HG03159 (cell line): ENCODE results near the gene RABEP1.
"Not testable (repeated sequence)": the region's sequence is repeated elsewhere in the genome, so short reads cannot be mapped to it uniquely, and the experiment has no call there.

Source experiments
- ATAC-seq: cut with Tn5 transposase; IDR thresholded peaks from one replicate; pipeline ENCODE4 v1.9.1; 2021; ENCODE audit warnings: mild to moderate bottlenecking, moderate library complexity; ENCODE audit not compliant: unreplicated experiment

The RABEP1 gene

GRCh38 chr17:5281814-5282641 is at the start of gene RABEP1:
RABEP1 (plus strand) TSS chr17:5282284; CDS start chr17:5282487, 203 bp downstream.
- ATAC-seq = peak; percentile 63

DNA sequence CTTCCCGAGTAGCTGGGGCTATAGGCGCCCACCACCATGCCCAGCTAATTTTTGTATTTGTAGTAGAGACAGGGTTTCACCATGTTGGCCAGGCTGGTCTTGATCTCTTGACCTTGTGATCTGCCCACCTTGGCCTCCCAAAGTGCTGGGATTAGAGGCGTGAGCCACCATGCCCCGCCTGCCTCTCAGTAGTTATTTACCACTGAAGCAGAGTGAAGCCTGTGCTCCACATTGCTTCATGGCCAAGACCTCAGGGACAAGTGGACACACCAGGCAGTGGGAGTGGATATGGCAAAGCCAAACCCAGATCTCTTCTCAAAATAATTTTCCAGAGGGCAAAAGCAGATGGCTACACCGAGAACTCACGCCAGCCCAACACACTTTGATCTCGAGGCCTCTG is 48.6 kb upstream of the RABEP1 start:
- not testable (repeated sequence) for ATAC-seq

DNA sequence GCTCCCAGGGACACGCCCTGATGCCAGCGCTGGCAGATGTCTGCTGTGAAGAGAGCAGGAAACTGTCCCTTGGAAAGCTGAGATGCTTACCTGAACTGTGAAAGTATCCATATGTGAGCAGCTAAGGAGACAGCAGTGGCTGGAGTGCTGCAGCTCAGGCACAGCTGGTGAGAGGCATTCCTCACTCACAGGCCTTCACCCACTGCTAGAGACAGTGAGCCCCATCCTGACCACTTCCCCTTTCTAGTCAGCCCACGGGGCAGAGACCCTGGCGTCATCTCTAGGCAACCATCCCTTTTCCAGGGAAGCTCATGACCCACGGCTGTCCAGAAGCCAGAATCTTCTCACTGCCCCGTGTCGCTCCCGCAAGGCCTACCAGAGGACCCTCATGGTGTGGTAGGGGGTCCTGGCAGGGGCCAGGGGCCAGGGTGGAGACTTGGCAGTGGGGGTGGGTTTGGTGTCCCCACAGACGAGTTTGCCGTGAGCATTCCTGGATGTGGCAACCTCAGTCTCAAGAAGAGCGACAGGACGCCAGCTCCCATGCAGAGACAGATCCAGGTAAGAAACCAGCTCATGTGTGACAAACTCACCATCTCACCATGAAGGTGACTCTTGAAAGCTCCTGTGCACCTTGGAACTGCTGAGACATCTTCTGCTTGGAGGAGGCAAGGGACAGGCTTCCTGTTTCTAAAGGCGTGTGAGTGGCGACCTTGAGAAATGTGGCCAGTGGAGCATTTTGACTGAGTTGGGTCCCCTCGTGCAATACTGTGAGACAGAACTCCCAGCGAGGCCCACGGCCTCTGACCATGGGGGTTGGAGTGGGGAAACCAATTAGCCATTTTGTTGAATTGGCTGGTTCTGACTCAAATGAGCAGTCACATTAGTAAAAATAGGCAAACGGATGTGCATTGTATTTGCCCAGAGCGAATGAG is 47.2 kb upstream of the RABEP1 start, which contains the start of gene SCIMP:
Gene SCIMP, minus strand, starts transcription at position 216 of the 932 bp plus-strand sequence. Its CDS starts 105 bp downstream, at position 111.
- ATAC-seq = peak; percentile 64

- no peak for ATAC-seq
Measured at GRCh38 chr17:5236938-5237540, 45.0 kb upstream of the RABEP1 start.

DNA sequence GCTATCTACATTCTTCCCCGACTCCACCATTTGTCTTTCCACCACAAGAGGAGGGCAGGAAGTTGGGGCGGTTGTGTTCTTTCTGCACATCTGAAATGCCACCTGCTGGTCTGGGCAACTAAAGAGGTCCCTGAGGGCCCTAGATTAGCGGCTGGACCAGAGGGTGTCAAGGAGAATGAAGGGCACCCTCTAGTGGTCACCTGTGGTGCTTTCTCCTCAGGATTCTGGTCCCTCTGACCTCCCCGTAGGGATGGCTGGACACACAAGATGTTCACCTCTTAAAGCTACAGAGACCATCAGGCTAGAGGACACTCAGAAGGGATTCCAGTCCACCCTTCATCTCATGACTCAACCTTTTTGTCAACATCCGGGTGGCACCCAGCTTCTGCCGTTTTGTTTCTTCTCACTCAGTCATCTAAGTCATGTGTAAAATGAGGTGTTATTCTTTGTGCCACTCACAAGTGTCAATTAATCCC is 44.5 kb upstream of the RABEP1 start:
- ATAC-seq = no peak

DNA sequence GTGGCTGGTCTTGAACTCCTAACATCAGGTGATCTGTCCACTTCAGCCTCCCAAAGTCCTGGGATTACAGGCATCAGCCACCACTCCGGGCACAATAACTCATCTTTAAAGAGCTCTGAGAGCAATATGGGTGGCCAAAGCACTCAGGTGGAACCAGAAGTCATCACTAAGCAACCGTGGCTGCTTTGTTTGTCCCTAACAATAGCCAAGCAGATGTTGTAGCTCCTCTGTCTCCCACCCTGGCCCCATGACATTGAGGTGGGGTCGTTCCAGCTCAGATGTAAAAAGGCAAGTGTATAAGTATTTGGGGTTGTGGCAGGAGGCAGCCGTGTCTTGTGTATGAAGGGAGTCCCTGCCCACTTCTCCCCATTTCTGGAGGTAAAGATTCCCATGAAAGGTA is 43.8 kb upstream of the RABEP1 start:
- ATAC-seq = no peak

GRCh38 chr17:5239769-5240168 is 42.3 kb upstream of the RABEP1 start:
- ATAC-seq = not testable (repeated sequence)

GRCh38 chr17:5241861-5242671 is 40.0 kb upstream of the RABEP1 start:
- no peak for ATAC-seq

GRCh38 chr17:5247621-5248020 is 34.5 kb upstream of the RABEP1 start:
- ATAC-seq = no peak

DNA sequence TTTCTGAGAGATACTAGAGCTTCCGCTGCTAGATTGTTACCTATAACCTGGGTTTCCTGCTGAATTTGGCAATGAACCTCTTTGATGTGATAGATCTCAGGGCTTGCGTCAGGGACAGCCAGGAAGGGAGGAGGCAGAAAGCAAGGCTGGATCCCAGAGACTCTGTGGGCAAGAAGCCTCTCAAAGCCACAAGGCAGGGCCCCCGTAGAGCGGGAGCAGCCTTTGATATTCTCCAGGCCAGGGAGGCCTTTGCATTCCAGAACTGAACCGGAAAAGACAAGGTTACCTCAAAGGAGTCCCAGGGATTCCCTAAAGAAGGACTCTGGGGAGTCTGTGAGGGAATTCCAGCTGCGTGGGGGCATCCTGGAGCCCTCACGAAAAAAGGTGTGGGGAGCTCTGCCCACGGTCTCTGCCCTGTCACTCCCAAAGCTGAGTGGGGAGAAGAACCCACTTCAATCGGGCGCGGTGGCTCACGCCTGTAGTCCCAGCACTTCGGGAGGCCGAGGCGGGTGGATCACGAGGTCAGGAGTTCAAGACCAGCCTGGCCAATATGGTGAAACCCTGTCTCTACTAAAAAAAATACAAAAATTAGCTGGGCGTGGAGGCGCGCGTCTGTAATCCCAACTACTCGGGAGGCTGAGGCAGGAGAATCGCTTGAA is 33.1 kb upstream of the RABEP1 start:
- no peak for ATAC-seq

DNA sequence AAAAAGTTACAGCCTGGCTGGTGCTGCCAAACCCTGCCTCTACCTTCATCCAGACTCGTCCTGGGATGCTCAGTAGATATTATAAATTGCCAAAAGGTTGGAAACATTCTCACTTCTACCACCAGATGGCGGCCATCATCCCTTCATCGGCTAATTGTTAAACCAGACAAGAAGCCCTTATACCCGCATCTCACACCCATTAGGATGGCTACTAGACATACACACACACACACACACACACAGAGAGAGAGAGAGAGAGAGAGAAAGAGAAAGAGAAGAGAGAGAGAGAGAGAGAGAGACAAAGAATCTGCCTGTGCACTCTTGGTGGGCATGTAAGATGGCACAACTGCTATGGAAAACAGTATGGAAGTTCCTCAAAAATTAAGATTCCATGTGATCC is 32.5 kb upstream of the RABEP1 start:
- peak; percentile 45 for ATAC-seq

- no peak for ATAC-seq
Measured at GRCh38 chr17:5254414-5254813, 27.7 kb upstream of the RABEP1 start.

- ATAC-seq = no peak
Measured at GRCh38 chr17:5254903-5255521, 27.1 kb upstream of the RABEP1 start.

DNA sequence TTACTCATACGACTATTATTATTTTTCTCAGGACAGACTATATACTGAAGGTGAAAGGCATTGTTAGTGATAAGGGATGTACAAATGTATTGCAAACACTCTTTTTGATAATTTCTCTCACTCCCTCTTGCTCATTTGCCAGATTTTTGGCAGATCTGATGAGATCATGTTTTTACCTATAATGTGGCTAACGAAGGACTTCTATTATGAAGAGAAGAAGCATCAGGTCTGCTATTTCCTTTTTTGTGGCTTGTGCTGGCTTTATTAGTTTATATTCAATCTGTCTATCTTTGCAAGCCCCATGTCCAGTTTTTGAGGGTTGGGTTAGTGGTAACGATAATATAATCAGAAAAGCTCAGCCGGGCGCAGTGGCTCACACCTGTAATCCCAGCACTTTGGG is 25.0 kb upstream of the RABEP1 start:
- ATAC-seq = no peak

GRCh38 chr17:5260542-5260941 is 21.5 kb upstream of the RABEP1 start:
- no peak for ATAC-seq

GRCh38 chr17:5262416-5262991 is 19.6 kb upstream of the RABEP1 start:
- no peak for ATAC-seq

DNA sequence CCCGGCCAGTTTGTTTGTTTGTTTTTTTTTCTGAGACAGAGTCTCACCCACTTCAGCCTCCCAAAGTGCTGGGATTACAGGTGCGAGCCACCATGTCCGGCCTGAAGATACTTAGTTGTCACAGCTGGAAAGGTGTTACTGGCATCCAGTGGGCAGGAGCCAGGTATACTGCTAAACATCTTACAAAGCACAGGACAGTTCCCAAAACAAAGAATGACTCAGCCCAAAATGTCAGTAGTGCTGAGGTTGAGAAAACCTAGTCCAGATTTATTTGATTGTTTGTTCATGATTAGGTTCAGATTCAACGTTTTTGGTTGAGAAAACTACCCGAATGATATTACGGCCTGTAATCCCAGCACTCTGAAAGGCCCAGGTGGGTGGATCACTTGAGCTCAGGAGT is 18.6 kb upstream of the RABEP1 start:
- no peak for ATAC-seq

DNA sequence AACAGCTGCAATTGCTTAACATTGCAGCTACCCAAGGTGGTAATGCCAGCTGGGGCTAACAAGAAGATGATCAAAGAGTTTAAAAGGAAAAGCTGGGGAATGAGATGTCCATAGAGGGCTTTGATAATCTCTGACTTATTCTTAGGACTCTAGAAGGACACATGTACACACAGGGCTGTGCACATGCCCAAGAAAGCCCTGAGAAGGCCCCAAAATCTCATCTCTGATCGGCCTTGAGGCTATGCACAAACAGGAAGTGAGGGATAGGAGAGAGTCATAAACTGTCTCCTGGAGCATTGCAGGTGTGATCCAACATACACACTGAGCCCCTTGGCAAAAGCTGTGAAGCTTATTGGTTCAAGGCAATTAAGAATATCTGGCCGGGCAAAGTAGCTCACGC is 17.2 kb upstream of the RABEP1 start:
- ATAC-seq = no peak
